DMS153 treated with DMSO at 0.1 percent for 48 hours (cell line): ENCODE measurements around the gene AMHR2.
A peak's percentile ranks its signal among the peaks of the same experiment; 100 is the strongest.
"Not testable (repeated sequence)": the region's sequence is repeated elsewhere in the genome, so short reads cannot be mapped to it uniquely, and the experiment has no call there.

Experiments used
- DNase-seq: peaks from one replicate; lab custom pipeline; 2025; ENCODE audit not compliant: unreplicated experiment; lab: John Stamatoyannopoulos, UW

Gene AMHR2

GRCh38 chr12:53423597-53423996 is at the start of gene AMHR2:
Gene AMHR2, plus strand, starts transcription at chr12:53423855. Its CDS starts 80 bp downstream, at chr12:53423935.
- DNase-seq = no peak

- DNase-seq = not testable (repeated sequence)
These were observed 49.4 kb upstream of the AMHR2 start for GRCh38 chr12:53374277-53374676.

- DNase-seq = no peak
These were observed 46.9 kb upstream of the AMHR2 start for GRCh38 chr12:53376747-53377146.

- DNase-seq = no peak
These were observed 45.4 kb upstream of the AMHR2 start for GRCh38 chr12:53378222-53378621.

GRCh38 chr12:53378724-53379388 is 44.8 kb upstream of the AMHR2 start:
- DNase-seq = peak; percentile 29

GRCh38 chr12:53379389-53380103 is 44.1 kb upstream of the AMHR2 start:
- DNase-seq = peak; percentile 100

- peak; percentile 65 for DNase-seq
These were observed 43.4 kb upstream of the AMHR2 start, which contains the start of gene SP1 for GRCh38 chr12:53380104-53380793. Gene SP1, plus strand, starts transcription at chr12:53380176. Its CDS starts 116 bp downstream, at chr12:53380292.

GRCh38 chr12:53380794-53381730 is 42.6 kb upstream of the AMHR2 start:
- DNase-seq = no peak

- DNase-seq = no peak
These were observed 41.7 kb upstream of the AMHR2 start for GRCh38 chr12:53381731-53382630.

GRCh38 chr12:53383258-53383657 is 40.4 kb upstream of the AMHR2 start:
- DNase-seq = no peak

GRCh38 chr12:53386381-53386780 is 37.3 kb upstream of the AMHR2 start:
- not testable (repeated sequence) for DNase-seq

- no peak for DNase-seq
These were observed 34.7 kb upstream of the AMHR2 start for GRCh38 chr12:53388932-53389331.

GRCh38 chr12:53389702-53390101 is 34.0 kb upstream of the AMHR2 start:
- no peak for DNase-seq

- no peak for DNase-seq
These were observed 31.9 kb upstream of the AMHR2 start for GRCh38 chr12:53391724-53392123.

GRCh38 chr12:53399896-53400295 is 23.8 kb upstream of the AMHR2 start:
- no peak for DNase-seq

- DNase-seq = not testable (repeated sequence)
These were observed 21.3 kb upstream of the AMHR2 start for GRCh38 chr12:53402351-53402750.

- DNase-seq = no peak
These were observed 20.8 kb upstream of the AMHR2 start for GRCh38 chr12:53402871-53403270.

GRCh38 chr12:53410951-53411350 is 12.7 kb upstream of the AMHR2 start:
- DNase-seq = no peak

- DNase-seq = no peak
These were observed 10.0 kb upstream of the AMHR2 start for GRCh38 chr12:53413485-53414204.
